Activated CD8-positive, alpha-beta memory T cell treated with anti-CD3 and anti-CD28 coated beads, Interleukin-2, amount 50 U/mL, for 1 hour (primary cell): ENCODE results near the gene SLC2A13.
A peak's percentile ranks its signal among the peaks of the same experiment; 100 is the strongest.

Source experiments
- DNase-seq: peaks from one replicate; pipeline ENCODE4 v3.0.0-alpha.2; 2020; ENCODE audit errors: extremely low read depth

The SLC2A13 gene

DNA sequence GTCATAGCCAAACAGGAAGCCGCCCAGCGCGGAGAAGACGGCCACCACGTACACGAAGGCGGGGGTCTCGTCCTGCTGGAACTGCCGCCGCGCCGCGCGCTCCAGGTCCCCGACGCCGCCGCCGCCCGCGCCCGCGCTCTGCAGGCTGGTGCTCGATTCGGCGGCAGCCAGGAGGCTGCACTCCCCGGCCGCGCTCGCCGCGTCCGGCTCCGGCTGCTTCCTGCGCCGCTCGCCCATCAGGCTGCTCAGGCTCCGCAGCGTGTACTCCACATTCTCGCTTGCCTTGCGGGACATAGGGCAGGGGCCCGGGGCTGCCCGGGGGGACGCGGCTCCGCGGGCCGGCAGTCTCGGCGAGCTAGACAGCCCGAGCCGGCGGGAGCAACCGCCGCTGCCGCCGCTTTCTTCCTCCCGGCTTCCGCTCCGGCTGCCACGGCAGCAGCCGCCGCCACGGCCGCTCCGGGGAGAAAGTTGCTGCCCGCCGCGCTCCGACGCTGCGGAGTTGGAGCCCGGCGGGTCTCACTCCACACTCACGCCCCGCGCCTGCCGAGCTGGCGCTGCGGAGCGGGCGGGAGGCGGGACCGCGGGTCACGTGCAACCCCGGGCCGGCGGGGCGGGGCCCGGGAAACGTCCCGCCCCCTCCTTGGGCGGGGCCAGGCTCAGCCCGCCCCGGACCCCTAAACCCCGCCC, at the start of gene SLC2A13:
Gene SLC2A13 (minus strand): TSS at position 567 of the 687 bp plus-strand sequence. CDS start 273 bp downstream, at position 294.
- peak; percentile 18 for DNase-seq

DNA sequence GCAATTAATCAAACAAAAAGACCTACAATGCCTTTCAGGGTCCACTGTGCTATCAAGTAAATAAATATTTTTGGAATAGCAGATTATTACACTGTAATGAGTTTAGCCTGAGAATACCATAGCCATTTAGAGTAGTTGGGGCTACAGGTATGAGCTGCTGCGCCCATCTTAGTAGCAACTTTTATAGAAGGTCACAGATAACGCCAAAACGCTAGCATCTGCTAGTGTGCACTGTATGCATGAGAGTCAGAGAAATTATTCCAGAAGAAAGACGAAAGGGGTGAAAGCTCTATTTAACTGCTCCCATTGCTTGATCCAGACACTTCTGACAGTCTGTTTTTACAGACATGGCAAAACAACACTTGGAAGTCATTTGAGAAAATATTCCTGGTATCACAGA, 48.5 kb upstream of the SLC2A13 start:
- no peak for DNase-seq

DNA sequence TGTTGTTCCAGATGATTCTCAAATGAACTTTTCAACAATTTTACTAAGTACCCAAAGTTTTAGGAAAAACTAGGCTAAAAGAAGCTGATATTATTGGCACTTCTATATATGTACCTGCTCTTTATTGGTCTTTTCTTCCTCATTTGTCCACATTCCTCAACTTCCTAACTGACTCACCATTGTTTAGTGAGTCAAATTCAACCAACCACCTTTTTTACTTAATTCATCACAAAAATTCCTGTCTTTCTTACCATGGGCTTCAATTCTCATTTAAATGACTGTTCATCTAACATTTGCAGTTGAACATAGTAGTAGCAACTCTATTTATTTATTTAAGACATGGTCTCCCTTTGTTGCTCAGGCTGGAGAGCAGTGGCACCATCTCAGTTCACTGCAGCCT, 47.6 kb upstream of the SLC2A13 start:
- no peak for DNase-seq

DNA sequence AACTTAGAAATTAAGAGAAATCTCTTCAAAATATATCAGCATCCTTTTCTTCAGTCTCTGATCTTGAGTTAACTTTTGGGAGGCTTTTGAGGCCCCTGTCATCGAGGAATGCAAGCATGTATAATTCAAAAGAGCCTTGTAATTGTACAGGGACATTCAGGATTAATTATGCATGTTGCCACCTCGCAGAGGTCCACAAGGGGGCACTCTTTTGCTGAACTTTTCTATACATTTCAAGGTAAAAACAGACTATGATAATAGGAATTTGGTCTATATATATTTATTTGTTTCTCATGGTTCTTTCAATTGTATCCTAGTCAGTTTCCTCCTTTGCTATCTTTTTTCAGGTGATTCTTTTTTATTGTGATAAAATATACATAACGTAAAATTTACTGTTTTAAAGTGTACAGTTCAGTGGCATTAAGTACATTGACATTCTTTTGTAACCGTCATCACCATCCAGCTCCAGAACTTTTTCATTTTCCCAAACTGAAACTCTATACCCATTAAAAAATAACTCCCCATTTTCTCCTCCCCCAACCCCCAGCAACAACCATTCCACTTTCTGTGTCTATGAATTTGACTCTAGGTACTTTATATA, 47.0 kb upstream of the SLC2A13 start:
- no peak for DNase-seq

DNA sequence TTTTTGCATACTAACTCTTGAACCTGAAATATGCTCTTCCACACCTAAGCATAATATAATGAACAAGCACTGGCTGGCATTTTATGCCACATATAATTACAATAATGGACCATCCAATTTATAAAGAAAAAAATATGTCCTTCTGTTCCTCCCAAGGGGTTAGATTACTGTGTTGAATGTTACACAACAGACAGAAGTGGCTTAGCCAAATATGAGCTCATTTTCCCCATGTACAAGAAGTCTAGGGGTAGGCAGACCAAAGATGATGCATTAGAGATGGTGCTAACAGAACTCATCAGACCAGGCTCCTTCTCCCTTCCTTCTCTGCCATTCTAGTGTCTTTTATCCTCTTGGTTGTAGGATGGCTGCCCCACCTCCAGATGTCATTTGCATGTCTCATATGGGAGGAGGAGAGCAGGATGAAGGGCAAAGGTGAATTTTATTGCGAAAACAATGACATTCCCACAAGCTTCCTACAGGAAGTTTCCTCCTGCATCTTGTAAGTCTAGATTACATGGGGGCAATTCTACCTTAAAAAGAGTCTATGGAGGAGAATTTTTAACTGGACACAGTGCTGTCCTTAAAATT, 43.9 kb upstream of the SLC2A13 start:
- DNase-seq: no peak

DNA sequence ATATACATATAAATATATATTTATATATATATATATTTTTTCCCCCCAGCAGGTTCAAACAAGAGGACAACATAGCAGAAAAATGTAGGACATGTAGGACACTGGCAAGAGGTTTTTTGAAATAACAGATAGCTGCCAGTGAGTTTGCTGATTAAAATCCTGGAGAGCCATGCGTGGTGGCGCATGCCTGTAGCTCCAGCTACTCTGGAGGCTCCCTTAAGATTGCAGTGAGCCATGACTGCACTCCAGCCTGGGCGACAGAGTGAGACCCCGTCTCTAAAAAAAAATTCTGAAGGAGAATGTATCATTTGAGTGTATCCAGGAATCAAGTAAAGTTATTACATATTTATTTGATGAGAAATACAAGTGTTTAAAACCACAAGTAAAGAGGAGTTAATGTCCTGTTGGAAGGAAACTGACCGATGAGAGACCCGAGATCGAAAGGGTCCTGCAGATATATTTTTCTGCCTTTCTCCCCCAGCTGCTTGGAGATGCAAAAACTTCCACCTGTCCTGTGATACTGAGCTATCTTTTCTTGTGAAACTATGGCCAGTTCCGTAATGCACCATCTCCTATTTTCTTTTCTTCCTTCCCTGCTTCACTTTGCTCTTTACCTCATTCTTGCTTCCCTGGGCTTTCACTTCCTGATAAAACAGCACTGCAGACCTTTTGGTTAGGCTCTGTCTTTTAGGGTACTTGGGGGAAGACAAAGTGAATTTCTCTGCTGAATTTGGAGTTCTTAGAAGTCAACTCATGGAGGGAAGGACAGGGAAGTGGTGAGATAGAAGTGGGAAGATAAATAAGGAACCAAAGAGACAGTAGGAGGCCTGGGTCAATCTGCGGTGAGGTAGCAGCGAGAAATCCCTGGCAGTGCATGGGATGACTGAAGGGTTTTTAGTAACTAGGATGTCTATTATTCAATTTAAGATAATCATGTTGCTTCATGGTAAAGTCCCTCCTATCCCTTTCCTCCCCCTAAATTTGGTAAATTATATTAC, 41.2 kb upstream of the SLC2A13 start:
- no peak for DNase-seq

DNA sequence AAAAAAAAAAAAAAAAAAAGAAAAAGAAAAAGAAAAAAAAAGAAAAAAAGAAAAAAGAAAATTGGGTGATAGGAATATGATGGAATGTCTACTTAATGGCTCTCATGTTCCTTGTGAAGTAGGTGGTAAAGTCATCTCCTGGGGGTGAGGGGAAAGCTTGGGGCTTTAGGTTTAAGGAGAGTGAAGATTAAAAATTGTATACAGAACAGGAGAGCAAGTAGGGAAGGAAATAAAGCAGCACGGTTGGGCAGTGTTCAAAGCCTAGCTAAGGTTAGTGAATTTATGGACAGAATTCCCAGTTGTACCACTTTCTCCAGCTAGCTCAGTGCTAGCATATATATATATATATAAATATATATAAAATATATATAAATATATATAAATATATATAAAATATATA, 40.0 kb upstream of the SLC2A13 start:
- DNase-seq: no peak

DNA sequence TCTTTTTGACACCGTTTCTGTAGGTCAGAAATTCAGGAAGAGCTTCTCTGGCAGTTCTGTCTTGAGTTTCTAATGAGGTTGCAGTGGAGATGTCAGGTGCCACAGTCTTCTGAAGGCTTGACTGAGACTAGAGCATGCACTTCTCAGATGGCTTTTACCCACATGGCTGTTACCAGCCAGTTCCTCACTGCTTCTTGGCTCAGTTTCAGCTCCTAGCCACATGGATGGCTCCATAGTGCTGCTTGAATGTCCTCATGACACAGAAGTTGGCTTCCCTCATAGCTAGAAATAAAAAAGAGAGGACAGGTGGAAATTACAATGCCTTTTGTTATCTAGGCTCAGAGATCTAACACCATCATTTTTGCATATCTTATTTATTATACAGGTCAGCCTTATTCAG, 38.1 kb upstream of the SLC2A13 start:
- DNase-seq: no peak

DNA sequence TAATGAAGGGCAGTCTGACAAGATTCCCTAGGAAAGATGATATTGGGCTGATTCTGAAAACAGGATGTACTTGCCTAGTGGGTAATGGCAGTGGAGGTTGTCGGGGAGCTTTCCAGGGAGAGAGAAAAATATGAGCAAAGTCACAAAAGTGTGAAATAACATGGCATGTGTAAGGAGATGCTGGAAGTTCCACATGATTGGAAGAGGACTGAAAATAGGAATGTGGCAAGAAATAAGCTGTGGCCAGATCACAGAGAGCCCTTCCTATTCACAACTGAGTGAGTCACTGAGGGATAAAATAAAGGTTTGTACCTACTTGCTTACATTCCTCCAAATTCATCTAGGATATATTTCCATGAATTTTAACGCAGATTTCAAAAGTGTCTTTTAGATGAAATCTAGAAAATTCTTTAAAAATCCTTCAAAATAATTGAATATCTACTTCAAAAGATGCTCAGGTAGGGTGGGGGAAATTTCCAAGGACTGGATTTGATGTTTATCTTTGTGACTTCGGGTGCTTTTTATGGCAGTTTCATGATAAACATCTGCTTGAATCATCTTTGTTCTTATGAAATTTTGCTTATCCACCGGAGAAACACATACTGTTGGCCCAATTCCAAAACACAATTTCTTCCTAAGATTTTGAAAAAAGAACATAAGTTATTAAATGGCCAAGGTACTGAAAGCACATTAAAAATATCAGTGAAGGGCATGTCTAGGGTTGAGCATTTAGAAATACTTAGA, 36.3 kb upstream of the SLC2A13 start:
- DNase-seq: no peak

DNA sequence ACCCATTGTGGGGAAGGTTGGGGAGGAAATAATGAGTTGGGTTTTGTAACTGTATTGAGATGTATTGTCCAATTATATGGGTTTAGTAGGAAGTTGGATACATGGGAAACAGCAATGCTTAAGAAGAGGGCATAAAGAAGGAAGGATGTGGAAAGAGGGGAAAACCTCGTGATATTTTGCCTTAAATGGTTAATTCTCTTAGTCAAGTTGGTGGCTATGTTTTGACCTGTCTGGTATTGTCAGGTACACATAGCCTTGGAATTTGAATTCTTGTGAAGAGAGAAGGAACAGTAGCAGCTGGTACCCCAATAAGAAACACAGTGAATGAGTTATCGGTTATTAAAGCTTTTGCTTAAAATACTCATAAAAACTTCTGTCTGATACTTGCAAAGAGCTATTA, 32.6 kb upstream of the SLC2A13 start:
- no peak for DNase-seq

DNA sequence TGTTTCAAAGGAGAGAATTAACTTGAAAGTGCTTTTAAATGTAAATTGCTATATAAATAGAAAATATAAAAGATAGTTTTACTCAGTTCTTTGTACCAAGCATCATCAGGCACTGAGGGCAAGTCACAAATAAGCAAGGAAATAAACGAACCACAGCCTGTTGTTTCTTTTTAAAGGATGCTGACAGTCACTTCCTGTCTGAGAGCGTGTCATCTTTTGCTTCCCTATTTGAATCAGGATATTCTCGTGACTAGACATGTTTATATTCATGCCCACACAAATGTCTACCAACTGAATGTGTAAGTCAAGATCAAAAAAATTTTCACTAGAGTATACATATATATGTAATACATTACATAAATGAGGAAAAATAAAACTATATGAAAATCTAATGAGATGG, 31.4 kb upstream of the SLC2A13 start:
- no peak for DNase-seq

DNA sequence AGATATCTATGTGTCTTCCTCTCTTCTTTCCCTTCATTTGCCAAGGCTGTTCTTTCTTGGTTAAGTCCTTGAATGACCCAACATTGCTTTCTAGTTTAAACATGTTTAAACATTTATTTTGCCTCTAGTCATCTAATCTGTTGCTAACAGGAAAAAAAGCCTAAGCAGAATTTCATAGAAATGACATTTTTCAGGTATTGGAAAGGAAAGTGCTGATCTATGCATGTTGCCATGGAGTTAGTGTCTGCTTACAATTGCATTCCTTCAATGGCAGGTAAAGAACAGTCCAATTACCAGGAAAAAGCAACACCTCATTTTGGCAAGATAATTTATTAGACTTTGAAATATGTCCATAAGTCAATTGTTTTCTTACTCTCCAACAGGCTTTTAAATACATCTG, 21.5 kb upstream of the SLC2A13 start:
- DNase-seq: no peak

DNA sequence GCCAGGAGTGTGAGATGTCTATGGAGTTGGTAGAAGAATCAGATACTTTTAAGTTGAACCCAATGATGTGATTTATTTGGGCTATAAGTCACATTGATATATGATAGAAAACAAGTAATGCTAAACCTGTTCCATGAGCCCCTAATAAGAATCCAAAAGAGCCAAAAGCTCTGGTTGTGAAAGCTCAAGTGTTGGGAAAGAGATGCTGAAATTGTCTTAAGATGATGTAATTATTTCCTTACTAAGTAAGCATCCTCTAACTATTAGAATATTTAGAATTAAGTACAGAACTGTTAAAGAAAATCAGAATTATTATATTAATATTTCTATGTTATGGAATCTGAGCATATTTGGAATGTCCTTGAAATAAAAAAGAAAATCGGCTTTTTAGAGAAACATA, 17.6 kb upstream of the SLC2A13 start:
- no peak for DNase-seq

DNA sequence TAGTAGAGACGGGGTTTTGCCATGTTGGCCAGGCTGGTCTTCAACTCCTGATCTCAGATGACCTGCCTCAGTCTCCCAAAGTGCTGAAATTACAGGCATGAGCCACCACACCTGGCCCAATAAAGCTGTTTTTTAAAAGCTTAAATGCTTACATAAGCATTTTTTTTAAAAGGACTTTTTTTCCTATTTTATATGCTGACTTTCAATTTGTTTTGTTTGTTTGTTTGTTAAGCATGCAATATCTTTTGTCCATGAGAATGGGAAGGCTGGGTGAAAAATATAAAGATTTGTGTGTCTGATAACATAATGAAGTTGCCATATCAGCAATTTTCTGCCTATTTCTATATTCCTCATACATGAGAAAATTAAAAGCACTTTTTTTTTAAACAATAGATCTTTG, 17.0 kb upstream of the SLC2A13 start:
- DNase-seq: no peak

DNA sequence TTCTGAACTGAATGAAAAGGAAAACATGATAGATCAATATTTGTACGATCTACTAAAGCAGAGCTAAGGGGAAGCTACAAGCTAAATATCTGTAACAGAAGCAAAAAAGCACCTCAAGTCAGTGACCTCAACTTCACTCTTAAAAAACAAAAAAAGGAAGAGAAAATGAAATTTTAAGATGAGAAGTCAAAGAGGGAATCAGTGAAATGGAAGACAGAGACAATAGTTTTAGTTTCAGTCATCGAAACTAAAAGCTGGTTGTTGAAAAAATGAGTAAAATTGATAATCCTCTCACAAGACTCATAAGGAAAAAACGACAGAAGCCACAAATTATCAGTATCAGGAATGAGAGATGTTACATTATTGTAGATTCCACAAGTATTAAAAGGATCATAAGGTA, 11.9 kb upstream of the SLC2A13 start:
- no peak for DNase-seq

DNA sequence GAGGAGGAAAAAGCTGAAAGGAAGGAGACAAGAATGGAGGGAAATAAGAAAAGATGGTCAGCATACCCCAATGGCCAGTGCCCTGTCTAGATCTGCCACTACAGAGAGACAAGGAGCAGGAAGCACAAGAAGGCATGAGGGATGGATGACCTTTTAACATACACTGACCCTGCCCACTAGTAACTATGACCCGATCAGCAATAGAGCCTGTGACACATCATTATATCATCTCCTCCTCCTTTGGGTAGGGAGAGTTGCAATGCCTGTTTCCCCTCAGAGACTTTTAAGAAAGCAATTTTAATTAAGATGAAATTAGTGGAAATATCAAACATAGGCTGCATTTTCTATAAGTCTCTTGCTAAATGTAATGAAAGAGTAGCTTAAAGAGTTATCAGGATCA, 4.7 kb upstream of the SLC2A13 start:
- no peak for DNase-seq

DNA sequence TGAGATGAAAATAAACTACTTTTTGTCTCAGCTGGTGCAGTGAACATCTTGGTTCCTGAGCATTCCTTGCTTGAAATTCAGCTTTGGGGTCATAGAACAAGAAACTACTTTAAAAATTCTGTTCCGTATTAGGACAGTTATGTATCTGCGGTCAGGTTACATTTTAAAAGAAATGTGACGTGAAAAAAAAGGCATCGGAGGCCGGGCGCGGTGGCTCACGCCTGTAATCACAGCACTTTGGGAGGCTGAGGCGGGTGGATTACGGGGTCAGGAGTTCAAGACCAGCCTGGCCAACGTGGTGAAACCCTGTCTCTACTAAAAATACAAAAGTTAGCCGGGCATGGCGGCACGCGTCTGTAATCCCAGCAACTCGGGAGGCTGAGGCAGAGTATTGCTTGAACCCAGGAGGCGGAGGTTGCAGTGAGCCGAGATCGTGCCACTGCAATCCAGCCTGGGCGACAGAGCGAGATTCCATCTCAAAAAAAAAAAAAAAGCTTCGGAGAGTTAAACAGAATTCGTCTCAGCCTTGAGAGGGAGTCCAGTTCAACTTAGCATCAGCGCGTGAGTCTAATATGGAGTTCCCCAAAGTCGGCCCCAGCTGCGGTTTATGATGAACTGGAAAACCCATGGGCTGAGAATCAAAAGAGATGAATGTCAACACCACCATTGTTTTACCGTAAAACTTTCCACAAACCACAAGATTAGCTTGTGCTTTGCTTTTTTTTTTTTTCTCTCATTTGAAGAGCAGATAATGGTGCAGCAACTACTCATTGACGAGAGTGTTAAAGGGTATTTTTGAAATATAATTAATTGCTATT, 2.1 kb upstream of the SLC2A13 start:
- DNase-seq: no peak

DNA sequence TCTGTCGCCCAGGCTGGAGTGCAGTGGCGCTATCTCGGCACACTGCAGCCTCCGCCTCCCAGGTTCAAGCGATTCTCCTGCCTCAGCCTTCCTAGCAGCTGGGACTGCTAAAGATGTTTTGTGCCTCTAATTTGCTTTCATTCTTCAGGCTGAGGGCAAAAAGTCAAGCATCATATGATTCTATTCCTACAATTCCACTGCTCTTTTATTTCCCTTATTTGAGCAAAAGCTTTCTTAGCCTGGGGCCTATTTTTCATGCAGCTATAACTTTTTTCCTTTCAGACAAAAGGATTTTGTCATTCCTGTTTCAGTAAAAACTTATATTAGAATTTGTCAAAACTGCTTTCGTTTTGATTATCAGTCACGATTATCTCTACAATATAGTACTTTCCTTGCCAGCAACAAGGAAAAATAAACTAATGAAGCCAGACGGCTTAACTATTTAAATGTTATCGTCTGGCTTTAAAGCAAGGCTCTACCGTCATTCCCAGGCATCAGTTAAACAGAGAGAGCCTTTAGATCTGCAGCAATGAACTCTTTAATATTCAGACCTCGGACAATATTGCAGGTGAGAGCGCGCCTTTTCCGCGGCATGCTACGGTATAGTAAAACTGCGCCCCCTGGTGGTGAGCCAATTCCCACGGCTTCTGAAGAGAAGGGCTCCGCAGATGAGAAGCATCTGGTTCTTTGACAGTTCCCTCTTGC, 1.4 kb upstream of the SLC2A13 start:
- DNase-seq: peak; percentile 73

DNA sequence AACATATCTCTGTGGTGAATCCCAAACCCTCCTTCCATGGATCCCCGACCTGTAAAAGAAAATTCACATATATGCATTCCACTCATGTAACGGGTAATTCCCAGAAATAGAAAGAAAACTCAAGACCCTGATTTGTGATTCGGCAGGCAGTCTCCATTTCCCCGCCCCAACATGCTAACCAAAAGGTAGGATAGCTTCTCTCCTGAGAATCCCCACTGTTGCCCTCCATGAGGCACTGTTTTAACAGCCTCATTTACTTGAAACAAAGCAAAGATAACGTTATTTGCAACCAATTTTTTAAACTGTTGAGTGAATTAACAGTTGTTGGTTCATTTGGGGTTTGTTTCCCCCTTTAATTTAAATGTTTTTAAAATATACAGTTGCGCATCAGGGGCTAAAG, 774 bp upstream of the SLC2A13 start:
- no peak for DNase-seq

DNA sequence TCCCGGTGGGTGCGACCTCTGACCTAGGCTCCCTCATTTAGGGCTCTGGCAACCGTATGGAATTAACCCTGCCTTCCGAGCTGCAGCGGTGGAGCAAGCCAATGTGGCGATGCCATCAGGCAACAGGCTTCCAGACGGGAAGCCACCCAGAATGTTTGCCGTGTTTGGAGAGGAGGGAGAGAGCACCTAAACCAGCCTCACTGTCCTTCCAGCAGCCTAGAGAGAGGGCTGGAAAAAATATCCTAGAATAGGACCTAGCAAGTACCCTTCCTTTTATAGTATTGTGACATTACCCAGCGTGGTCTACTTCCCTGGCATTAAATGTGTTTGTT, 287 bp upstream of the SLC2A13 start:
- DNase-seq: no peak

DNA sequence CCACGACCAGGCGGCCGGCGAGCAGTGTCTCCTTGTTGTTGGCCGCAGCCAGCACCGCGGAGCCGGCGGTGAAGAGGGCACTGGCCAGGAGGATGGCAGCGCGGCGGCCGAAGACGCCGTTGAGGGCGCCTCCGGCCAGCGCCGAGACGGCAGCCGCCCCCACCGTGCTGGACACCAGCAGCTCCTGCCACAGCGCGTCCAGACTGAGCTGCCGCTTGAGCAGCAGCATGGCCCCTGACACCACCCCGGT, 691 bp downstream of the SLC2A13 start:
- no peak for DNase-seq
